Fibroblast of lung (primary cell): ENCODE measurements around the gene LOXL4. TPM values are rescaled to one million over a fixed set of nuclear protein-coding genes. Genes with fewer than 3 reads are reported as not detected.
"Not testable (repeated sequence)": the region's sequence is repeated elsewhere in the genome, so short reads cannot be mapped to it uniquely, and the experiment has no call there.

Experiments used
- DNase-seq, 2 donors: peaks; one replicate each; pipeline versions ENCODE4 v3.0.0 to v3.0.0-alpha.2; 2010; ENCODE audit warnings: low read depth in 2 of 2
- H2AFZ ChIP-seq: 2 replicates; pipeline ENCODE4 v1.5.1; 2012; ENCODE audit warnings: low read length, control low read depth, inconsistent platforms
- H3K27ac ChIP-seq: 2 replicates; pipeline ENCODE4 v1.5.1; 2011; ENCODE audit warnings: low read length, control low read depth; ENCODE audit not compliant: insufficient read depth
- H3K27me3 ChIP-seq: 2 replicates; pipeline ENCODE4 v1.5.1; 2011; ENCODE audit warnings: mild to moderate bottlenecking, low read length; ENCODE audit not compliant: control insufficient read depth, insufficient read depth
- H3K36me3 ChIP-seq: 2 replicates; pipeline ENCODE4 v1.5.1; 2011; ENCODE audit warnings: low read length; ENCODE audit not compliant: control insufficient read depth, insufficient read depth
- H3K4me1 ChIP-seq: 2 replicates; pipeline ENCODE4 v1.5.1; 2011; ENCODE audit warnings: low read length; ENCODE audit not compliant: control insufficient read depth, insufficient read depth; ENCODE audit errors: extremely low read depth
- H3K4me2 ChIP-seq: 2 replicates; pipeline ENCODE4 v1.5.1; 2011; ENCODE audit warnings: low read length, control low read depth; ENCODE audit not compliant: insufficient read depth; ENCODE audit errors: extremely low read depth
- H3K4me3 ChIP-seq, 4 experiments: fragments of 200-600 bp in 1 of 4; sonication (generic) in 1 of 4; replicated peaks in 1 of 4; 2 replicates each; pipeline ENCODE4 v1.5.1; 2011 to 2016; ENCODE audit warnings: low read length in 4 of 4, low read depth in 3 of 4, mild to moderate bottlenecking in 3 of 4, control low read depth in 2 of 4, inconsistent platforms in 1 of 4, mixed read lengths in 1 of 4; ENCODE audit not compliant: insufficient read depth in 1 of 4; ENCODE audit errors: control extremely low read depth in 1 of 4
- H3K79me2 ChIP-seq: 2 replicates; pipeline ENCODE4 v1.5.1; 2012; ENCODE audit warnings: mild to moderate bottlenecking, low read length, inconsistent platforms; ENCODE audit not compliant: control insufficient read depth, insufficient read depth
- H3K9ac ChIP-seq: 2 replicates; pipeline ENCODE4 v1.5.1; 2011; ENCODE audit warnings: mild to moderate bottlenecking, low read length, control low read depth; ENCODE audit not compliant: insufficient read depth
- H3K9me3 ChIP-seq: 2 replicates; pipeline ENCODE4 v1.5.1; 2012; ENCODE audit warnings: low read depth, low read length; ENCODE audit not compliant: control insufficient read depth, insufficient read depth
- H4K20me1 ChIP-seq: 2 replicates; pipeline ENCODE4 v1.5.1; 2011; ENCODE audit warnings: low read length; ENCODE audit not compliant: control insufficient read depth, insufficient read depth; ENCODE audit errors: extremely low read depth
- CTCF ChIP-seq, 2 donors: IDR thresholded peaks in 1 of 2; conservative IDR thresholded peaks in 1 of 2; 1 replicate in 1 of 2; 2 replicates in 1 of 2; pipeline ENCODE4 v1.5.1; 2011 to 2012; ENCODE audit warnings: low read length in 2 of 2, control low read depth in 1 of 2, inconsistent platforms in 1 of 2, low read depth in 1 of 2, mild to moderate bottlenecking in 1 of 2
- EZH2 ChIP-seq: IDR thresholded peaks from 2 replicates; pipeline ENCODE4 v1.5.1; 2012; ENCODE audit warnings: low read length, control low read depth, mild to moderate bottlenecking; ENCODE audit errors: missing control alignments
- polyA plus RNA-seq, 2 donors: library from polyadenylated mRNA; depleted of rRNA in 1 of 2; stranded (reverse) in 1 of 2; unstranded in 1 of 2; fragments of >200 nt; gene quantifications; 2 replicates each; pipeline ENCODE4 v1.2.1, GENCODE V29; 2011 to 2012; ENCODE audit warnings: missing spikeins in 1 of 2
- total RNA-seq: library from RNA; depleted of rRNA; stranded (reverse); fragments of >200 nt; gene quantifications from 2 replicates; pipeline ENCODE4 v1.2.1, GENCODE V29; 2014

The LOXL4 gene
- total and polyA plus RNA-seq, 2 donors (not counting 1 experiment from before 2014, with no cell fraction given): 73.0 to 75.1 TPM

DNA sequence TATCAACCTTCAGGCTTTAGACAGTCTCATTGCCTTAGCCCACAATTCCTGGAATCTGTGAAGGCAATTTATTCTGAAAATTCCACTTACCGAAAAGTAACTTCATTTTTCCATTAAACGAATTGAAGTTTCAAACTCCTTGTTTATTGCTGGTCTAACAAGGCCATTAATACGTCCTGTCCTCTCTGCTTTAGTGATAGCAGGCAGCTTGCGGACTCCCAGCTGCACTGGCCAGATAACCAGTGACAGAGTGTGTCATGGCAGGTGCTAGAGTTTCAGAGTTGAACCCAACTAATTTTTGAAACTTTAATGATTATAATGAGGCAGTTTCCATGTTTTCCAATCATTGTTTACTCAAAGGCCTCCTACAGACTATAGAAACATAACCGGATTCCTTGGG is 31.1 kb downstream of the LOXL4 start:
- H3K36me3 ChIP-seq: peaks cover 1% of the 10 kb centered on the region
- H3K4me2 ChIP-seq: no peak overlapping the region
- no peaks in the 10 kb centered on the region for H4K20me1 ChIP-seq
- no peaks in the 10 kb centered on the region for H3K79me2 ChIP-seq
- no peaks in the 10 kb centered on the region for H3K4me1 ChIP-seq
- no peak overlapping the region for H2AFZ ChIP-seq
- no peaks in the 10 kb centered on the region for H3K27me3 ChIP-seq
- no peak overlapping the region for H3K27ac ChIP-seq
- no peaks in the 10 kb centered on the region for H3K9me3 ChIP-seq
- no peak overlapping the region for H3K9ac ChIP-seq
- DNase-seq: no peak
- TF ChIP-seq EZH2 (no peak), CTCF (conservative IDR thresholded peaks at IDR 0.05 in 1 of 2, IDR thresholded peaks at IDR 0.05 in 1 of 2; ENCODE audit: low read depth in 1 of 2, low read length in 2 of 2) (no peak)
- H3K4me3 ChIP-seq: no peak overlapping the region

DNA sequence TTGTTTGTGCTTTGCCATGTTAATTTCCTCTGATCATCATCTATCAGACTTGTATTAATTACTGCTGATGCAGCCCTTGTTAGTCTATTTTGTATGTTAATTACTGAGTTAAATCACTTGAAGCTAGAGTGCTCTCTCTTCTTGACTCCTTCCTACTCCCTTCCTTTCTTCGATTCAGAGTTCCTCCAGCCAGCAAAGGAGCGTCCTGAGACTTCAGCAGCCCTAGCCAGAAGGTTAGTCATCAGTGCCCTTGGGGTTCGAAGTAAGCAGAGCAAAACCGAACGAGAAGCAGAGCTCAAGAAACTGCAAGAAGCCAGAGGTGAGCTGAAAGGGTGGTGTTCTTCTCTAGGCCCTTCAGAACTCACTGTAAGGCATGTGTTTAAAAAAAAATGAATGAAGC is 32.1 kb downstream of the LOXL4 start:
- no peak for DNase-seq
- peaks cover 2% of the 10 kb centered on the region for H3K79me2 ChIP-seq
- H3K27ac ChIP-seq: no peak overlapping the region
- H3K9ac ChIP-seq: no peak overlapping the region
- no peaks in the 10 kb centered on the region for H3K27me3 ChIP-seq
- no peak overlapping the region for H3K4me2 ChIP-seq
- no peak overlapping the region for H2AFZ ChIP-seq
- H3K9me3 ChIP-seq: no peaks in the 10 kb centered on the region
- no peaks in the 10 kb centered on the region for H3K4me1 ChIP-seq
- no peaks in the 10 kb centered on the region for H4K20me1 ChIP-seq
- H3K36me3 ChIP-seq: peaks cover 1% of the 10 kb centered on the region
- no peak overlapping the region for H3K4me3 ChIP-seq
- TF ChIP-seq EZH2 (no peak), CTCF (conservative IDR thresholded peaks at IDR 0.05 in 1 of 2, IDR thresholded peaks at IDR 0.05 in 1 of 2; ENCODE audit: low read depth in 1 of 2, low read length in 2 of 2) (no peak)

- Histone ChIP-seq H3K27ac (no peak overlapping the region), H3K4me2 (no peak overlapping the region), H3K9me3 (no peaks in the 10 kb centered on the region), H3K9ac (no peak overlapping the region), H3K4me3 (no peak overlapping the region), H3K36me3 (peaks cover 1% of the 10 kb centered on the region), H3K79me2 (peaks cover 4% of the 10 kb centered on the region), H3K27me3 (no peaks in the 10 kb centered on the region), H3K4me1 (no peaks in the 10 kb centered on the region), H4K20me1 (no peaks in the 10 kb centered on the region), H2AFZ (no peak overlapping the region)
- no peak for DNase-seq
- TF ChIP-seq CTCF (conservative IDR thresholded peaks at IDR 0.05 in 1 of 2, IDR thresholded peaks at IDR 0.05 in 1 of 2; ENCODE audit: low read depth in 1 of 2, low read length in 2 of 2) (no peak), EZH2 (no peak)
Measured at GRCh38 chr10:98231417-98231816, 36.6 kb downstream of the LOXL4 start.

- not testable (repeated sequence) for H3K27me3 ChIP-seq, H3K4me2 ChIP-seq, H3K27ac ChIP-seq, DNase-seq, H3K4me3 ChIP-seq, H3K36me3 ChIP-seq, H3K9me3 ChIP-seq, H4K20me1 ChIP-seq, H3K9ac ChIP-seq, H2AFZ ChIP-seq
- Histone ChIP-seq H3K4me1 (peaks cover 18% of the 10 kb centered on the region), H3K79me2 (peaks cover 17% of the 10 kb centered on the region)
Measured at GRCh38 chr10:98228266-98228665, 39.7 kb downstream of the LOXL4 start.

DNA sequence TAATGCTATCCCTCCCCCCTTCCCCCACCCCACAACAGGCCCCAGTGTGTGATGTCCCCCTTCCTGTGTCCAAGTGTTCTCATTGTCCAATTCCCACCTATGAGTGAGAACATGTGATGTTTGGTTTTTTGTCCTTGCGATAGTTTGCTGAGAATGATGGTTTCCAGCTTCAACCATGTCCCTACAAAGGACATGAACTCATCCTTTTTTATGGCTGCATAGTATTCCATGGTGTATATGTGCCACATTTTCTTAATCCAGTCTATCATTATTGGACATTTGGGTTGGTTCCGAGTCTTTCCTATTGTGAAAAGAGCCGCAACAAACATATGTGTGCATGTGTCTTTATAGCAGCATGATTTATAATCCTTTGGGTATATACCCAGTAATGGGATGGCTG is 40.3 kb downstream of the LOXL4 start:
- H3K27ac ChIP-seq, H3K9me3 ChIP-seq, H3K36me3 ChIP-seq, H2AFZ ChIP-seq, H3K27me3 ChIP-seq, H3K9ac ChIP-seq, H3K4me3 ChIP-seq, H3K4me2 ChIP-seq, H4K20me1 ChIP-seq, DNase-seq: not testable (repeated sequence)
- Histone ChIP-seq H3K4me1 (peaks cover 18% of the 10 kb centered on the region), H3K79me2 (peaks cover 17% of the 10 kb centered on the region)
